HG02588 (cell line): ENCODE data around the gene RIPK3.
"Not testable (repeated sequence)": the region's sequence is repeated elsewhere in the genome, so short reads cannot be mapped to it uniquely, and the experiment has no call there.

Experiments used
- ATAC-seq: cut with Tn5 transposase; IDR thresholded peaks from one replicate; pipeline ENCODE4 v1.9.1; 2021; ENCODE audit warnings: mild to moderate bottlenecking, moderate library complexity; ENCODE audit not compliant: unreplicated experiment

RIPK3 gene

GRCh38 chr14:24348186-24348585 lies 8.4 kb upstream of the RIPK3 start:
- no peak for ATAC-seq

GRCh38 chr14:24347134-24347533 lies 7.3 kb upstream of the RIPK3 start:
- ATAC-seq = no peak

DNA sequence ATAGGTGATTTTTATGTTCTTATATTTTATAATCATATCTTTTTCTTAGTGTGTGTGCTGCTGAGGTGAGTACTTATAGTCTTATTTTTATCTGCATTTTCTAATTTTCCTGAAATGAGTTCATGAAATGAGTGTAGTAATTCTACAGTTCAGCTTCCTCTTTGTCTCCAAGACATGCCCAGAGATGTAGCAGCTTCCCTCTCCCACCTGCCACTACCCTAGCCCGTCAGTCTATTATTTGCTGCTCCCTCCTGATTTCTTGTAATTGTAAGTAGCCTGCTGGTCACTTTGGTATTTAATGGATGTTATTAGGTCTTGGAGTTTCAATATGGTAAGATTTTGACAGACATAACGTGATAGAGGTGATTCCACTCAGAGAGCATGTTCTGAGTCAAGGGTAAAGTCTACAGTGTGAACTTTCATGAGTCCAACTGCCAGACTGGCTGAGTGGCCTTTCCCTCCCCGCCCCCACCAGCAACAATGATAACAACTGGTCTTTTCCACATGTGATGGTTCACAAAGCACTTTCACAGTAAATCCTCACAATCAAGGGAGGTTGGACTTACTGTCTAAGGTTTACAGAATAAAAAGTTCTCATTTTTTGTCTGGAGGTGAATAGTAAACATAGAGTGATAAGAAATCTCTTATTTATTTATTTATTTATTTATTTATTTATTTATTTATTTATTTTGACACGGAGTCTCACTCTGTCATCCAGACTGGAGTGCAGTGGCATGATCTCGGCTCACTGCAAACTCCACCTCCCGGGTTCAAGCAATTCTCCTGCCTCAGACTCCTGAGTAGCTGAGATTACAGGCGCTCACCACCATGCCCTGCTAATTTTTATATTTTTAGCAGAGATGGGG lies 4.2 kb upstream of the RIPK3 start:
- ATAC-seq = no peak

DNA sequence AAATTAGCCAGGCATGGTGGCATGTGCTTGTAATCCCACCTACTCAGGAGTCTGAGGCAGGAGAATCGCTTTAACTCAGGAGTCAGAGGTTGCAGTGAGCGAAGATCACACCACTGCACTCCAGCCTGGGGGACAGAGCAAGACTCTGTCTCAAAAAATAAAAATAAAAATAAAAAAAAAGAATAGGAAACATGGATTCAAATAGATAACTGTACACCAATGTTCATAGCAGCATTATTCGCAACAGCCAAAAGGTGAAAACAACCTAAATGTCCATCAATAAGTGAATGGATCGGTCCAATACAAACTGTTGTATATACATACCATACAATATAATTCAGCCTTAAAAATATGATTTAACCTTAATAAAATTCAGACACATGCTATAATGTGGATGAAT lies 3.1 kb upstream of the RIPK3 start:
- no peak for ATAC-seq

GRCh38 chr14:24340606-24341005 lies 815 bp upstream of the RIPK3 start:
- ATAC-seq = no peak

- ATAC-seq = no peak
These were observed 948 bp downstream of the RIPK3 start for GRCh38 chr14:24338843-24339242.

- ATAC-seq = no peak
These were observed 2.0 kb downstream of the RIPK3 start for GRCh38 chr14:24337824-24338175.

DNA sequence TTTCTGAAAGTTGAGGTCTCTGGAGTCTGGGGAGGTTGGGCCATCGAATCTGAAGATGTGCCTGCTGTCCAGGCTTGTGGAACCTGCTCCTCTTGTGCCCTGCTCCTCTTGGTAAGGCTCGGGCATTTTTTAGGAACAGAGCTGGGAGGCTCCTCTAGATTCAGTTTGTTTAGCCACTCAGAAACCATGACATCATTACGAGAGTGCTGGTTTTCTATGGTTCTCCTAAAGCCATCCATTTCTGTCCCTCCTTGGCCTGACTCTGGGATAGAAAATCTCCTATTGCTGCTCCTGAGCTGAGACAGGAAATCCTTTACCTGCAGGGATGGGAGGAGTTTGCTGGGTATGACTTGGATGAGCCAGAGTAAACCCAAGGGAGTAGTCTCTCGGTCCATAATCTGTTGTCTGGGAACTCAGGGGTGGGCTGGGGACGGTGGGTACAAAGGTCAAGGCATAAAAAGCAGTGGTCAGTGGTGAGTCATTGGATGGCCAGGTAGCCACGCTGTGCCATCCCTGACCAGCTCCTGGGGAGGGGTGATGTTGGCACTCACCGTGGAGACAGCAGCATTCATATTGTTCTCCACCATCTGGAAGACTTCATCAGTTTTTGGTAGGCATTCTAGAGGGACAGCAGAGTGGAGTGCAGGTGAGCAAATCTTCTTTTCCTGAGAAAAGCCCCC lies 2.5 kb downstream of the RIPK3 start:
- ATAC-seq = no peak

DNA sequence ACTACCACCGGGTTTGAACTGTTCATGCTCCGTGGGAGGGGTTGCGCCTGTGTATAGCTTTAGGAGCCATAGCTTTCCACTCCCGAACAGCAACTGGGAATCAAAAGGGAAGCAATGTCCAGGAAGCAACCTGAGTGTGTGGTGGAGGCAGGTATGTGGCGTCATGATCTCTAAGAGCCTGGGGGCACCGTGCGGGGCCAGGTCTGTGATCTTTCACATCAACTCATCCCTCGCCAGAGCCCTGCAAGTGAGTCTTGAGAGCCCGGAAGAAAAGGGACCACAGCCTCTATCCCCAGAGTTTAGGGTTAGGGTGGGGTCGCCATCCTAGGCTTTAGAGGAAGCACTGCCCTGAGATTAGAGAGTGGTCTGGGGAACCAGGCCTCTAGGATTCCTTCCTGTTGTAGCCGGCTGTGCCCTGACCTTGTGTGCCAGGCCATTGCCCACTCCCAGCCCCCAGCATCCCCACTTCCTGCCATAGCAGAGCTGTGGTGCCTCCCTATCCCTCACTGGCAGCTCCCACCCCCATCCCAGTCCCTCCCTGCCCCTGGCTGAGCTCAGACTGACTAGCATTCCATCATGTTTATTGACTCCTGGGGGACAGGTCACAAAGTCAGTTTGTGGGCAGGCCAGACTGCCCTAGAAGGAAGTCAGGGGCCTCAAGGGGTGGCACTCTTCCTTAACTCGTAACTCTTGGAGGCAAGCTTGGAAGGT lies 4.2 kb downstream of the RIPK3 start:
- ATAC-seq = no peak

GRCh38 chr14:24334431-24335291 lies 5.1 kb downstream of the RIPK3 start, which contains the start of gene ADCY4:
Gene ADCY4 (minus strand): TSS chr14:24335071. CDS start chr14:24334652, 419 bp downstream.
- no peak for ATAC-seq

DNA sequence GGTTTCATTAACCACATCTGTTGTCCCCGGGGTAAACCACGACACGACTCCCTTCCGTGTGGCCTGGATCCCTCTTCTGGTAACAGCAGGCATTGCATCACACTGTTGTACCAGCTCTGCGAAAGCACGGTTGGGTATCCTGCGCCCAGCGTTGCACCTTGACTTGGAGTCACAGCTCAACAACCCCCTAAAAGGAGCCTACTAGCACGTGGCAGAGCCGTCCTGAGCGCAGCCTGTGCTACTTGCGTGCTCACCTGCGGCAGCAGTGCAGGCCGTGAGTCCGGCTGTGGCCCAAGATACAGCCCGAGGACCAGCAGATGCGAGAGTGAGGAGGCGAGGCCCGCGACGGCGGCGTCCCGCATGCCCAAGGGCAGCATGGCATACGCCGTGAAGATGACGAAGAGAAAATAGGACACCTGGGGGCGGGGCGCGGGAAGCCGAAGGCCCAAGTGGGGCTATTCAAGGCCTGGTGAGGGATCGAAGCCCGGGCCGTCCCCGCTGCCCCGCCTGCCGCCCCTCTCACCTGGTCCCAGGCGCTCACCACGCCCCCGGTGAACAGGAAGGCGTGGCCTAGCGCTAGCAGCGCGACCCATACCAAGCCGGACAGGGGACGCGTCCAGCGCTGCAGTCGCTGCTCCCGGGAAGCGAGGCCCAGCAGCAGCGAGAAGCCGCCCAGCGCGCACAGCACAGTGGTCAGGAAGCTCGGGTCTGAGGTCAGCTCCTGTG lies 7.4 kb downstream of the RIPK3 start:
- ATAC-seq = no peak

GRCh38 chr14:24331731-24332267 lies 8.0 kb downstream of the RIPK3 start:
- ATAC-seq = no peak

DNA sequence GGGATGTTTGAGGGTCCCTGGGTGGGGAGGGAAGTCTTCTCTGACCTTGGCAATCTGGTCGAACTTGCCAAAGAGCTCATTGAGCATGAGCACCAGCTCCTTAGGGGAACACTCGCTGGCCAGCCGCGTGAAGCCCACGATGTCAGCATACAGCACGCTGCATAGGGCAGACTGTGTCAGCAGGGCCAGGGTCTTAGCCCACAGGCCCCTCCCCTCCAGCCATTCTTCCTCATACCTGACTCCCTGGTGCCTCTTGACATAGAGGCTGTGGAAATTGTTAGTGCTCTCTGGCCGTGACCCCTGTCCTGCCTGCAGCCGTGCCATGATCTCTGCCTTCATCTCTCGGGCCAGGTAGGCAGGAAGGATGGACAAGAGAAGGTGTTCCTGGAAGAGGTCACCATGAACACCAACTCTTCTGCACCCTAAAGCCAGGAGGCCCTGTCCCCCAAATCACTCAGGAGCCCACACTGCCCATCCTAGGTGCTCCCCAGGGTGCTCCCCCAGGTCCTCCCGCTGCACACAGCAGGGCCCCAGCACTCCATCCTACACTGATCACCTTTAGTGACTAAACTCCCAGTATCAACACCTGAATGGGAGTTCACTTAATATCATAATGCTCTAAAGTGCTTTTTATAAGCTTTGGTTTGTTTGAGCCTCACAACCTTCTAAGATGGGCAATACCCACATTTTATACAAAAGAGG lies 8.7 kb downstream of the RIPK3 start:
- ATAC-seq = no peak

- no peak for ATAC-seq
These were observed 10.1 kb downstream of the RIPK3 start for GRCh38 chr14:24329736-24330135.

DNA sequence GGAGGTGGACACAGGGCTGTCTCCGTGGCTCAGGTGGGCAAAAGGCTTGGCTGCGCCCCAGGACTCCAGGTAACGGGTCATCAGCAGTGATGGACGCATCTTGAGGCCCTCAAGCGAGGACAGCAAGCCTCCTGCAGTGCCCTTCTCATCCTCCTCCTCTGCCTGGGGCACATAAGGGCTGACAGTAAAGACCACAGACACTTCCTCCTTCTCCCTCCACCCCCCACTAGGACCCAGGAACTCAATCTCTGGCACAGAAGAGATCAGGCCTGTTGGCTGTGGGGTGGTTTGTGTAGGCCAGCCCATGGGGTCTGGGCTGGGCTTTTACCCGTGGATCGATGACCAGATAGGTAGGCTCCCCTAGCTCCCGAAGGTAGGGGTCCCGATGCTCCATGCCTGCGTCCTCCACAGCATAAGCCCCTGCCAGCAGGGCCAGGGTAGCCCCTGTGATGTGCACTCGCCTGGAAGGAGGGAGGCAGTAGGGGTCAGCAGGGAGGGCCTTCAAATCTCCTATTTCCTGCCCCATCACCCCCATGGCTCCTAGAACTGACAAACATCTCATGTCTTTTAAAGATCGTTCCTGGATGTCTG lies 10.6 kb downstream of the RIPK3 start:
- no peak for ATAC-seq

DNA sequence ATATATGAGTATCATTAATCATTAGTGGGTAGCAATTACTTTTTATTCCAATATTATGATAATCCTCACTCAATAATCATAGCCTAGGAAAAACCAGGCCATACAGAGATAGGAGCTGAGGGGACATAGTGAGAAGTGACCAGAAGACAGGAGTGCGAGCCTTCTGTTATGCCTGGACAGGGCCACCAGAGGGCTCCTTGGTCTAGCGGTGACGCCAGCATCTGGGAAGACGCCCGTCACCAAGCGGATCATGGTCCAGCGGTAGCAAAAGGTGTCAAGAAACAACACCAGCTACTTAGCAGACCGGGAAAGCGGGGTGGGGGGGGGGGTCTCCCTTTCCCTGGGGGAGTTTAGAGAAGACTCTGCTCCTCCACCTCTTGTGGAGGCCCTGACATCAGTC lies 11.9 kb downstream of the RIPK3 start:
- not testable (repeated sequence) for ATAC-seq

DNA sequence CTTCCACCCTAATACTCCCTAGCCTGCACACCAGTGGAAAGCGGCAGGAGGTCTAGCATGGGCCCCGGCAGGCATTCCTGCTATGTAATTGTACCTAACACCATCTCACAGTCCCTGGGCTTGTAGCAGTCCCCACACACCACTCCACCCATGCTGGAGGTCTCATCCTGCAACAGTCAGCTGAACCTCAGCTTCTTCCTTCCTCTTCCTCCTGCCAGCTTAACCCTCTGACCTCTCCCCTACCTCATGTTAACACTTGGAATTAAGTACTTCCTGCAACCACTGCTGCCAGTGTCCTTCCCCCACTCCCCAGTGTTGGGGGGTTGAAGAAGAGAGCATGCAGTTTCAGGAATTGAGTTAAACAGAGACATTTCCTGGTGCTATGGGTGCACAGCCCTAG lies 12.5 kb downstream of the RIPK3 start:
- no peak for ATAC-seq

DNA sequence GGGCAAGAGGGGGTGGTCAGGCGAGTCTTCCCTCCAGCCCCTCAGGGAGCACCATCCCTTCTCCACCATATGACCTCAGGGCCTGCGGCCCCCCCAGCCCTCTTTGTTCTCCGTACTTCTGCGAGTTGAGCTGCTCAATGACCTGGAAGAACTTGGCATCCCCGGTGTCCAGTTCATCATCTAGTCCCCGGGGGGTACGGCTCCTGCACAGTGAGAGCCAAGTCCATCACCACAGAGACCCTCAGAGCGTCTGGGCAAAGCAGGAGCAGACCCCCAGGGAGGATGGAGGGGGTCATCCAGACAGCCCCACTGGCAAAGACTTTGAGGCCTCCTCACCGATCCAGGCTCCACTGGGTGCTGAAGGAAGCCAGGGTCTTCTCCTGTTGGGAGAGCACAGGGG lies 13.8 kb downstream of the RIPK3 start:
- ATAC-seq = no peak

DNA sequence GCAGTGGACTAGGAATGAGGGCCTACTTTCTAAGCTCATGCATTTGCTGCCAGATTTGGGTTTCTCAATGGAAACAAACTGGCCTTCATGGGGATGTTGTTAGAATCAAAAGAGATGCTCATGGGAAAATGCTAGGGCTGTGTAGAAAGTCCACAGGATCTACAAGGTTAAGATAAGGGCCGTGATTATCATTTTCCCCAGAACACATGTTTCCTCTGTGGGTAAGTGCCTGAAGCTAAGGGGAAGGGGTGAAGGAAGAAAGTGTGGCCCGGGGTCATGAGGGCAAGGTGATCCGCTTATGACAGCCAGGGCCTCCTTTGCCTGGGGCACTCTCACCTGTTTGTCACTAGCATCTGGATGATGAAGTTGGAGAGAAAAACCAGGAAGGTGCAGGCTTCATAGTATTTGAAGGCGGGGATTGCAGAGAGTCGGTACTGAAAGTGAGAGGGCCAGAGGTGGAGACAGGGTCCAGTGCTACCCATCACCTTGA lies 14.7 kb downstream of the RIPK3 start:
- no peak for ATAC-seq
